ENCODE results near the gene SEPTIN3.

DNA sequence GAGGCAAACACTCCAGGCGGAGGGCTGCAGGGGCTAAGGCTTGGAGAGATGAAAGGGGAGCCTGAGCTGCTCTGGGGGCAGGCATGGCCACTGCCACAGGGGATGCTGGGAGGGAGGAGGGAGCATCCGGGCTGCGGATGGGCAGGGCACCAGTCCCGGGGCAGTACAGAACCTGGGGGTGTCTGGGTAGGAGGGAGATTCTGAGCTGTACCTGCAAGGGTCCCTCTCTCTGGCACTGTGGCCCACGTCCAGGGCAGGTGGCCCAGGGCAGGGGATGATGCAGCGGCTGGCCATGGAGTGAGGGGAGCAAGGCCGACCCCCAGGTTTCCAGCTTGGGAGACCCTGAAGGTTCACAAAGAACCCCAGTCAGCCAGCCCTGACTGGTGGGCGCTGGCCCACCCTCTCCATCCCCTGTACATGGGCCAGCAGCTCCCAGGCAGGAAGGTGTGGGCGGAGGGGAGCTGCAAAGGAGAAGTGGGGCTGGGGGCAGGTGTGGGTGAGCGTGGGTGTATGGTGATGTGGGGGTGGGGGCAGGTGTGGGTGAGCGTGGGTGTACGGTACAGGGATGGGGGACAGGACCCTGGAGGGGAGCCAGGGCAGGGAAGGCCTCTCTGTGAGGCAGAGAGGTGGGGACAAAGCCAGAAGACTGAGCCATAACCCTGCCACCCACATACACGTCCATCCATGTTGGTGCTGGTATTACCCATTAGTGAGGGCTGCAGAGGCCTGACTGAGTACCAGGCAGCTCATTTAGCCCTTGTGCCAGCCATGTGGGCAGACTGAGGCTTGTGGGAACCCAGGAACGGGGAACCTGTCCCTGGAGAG is 40.4 kb upstream of the SEPTIN3 start:
- TF ChIP-seq, protein P1, sequence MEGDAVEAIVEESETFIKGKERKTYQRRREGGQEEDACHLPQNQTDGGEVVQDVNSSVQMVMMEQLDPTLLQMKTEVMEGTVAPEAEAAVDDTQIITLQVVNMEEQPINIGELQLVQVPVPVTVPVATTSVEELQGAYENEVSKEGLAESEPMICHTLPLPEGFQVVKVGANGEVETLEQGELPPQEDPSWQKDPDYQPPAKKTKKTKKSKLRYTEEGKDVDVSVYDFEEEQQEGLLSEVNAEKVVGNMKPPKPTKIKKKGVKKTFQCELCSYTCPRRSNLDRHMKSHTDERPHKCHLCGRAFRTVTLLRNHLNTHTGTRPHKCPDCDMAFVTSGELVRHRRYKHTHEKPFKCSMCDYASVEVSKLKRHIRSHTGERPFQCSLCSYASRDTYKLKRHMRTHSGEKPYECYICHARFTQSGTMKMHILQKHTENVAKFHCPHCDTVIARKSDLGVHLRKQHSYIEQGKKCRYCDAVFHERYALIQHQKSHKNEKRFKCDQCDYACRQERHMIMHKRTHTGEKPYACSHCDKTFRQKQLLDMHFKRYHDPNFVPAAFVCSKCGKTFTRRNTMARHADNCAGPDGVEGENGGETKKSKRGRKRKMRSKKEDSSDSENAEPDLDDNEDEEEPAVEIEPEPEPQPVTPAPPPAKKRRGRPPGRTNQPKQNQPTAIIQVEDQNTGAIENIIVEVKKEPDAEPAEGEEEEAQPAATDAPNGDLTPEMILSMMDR (IDR thresholded peaks at IDR 0.05) = no peak
- TF ChIP-seq POLR2A (IDR thresholded peaks at IDR 0.05) = no peak

All from Peyer's patch (tissue), 4 donors.